GM19455 (cell line): ENCODE data around the gene SRP68.

ENCODE experiments used
- ATAC-seq: cut with Tn5 transposase; IDR thresholded peaks from one replicate; pipeline ENCODE4 v1.9.1; 2021; ENCODE audit not compliant: unreplicated experiment

Gene SRP68

GRCh38 chr17:76018801-76019200, 53.5 kb downstream of the SRP68 start:
- no peak for ATAC-seq

GRCh38 chr17:76018340-76018680, 54.0 kb downstream of the SRP68 start:
- no peak for ATAC-seq

GRCh38 chr17:76017481-76018339, 54.6 kb downstream of the SRP68 start:
- ATAC-seq = no peak

- no peak for ATAC-seq
These were observed 57.4 kb downstream of the SRP68 start for GRCh38 chr17:76014925-76015261.

GRCh38 chr17:76014100-76014924, 58.0 kb downstream of the SRP68 start:
- ATAC-seq = no peak

- ATAC-seq = no peak
These were observed 58.9 kb downstream of the SRP68 start for GRCh38 chr17:76013377-76013932.

- ATAC-seq = no peak
These were observed 60.4 kb downstream of the SRP68 start for GRCh38 chr17:76011951-76012350.

- no peak for ATAC-seq
These were observed 62.2 kb downstream of the SRP68 start for GRCh38 chr17:76009969-76010661.

GRCh38 chr17:76009447-76009846, 62.9 kb downstream of the SRP68 start:
- ATAC-seq = no peak

- no peak for ATAC-seq
These were observed 63.5 kb downstream of the SRP68 start for GRCh38 chr17:76008630-76009425.

GRCh38 chr17:76008208-76008607, 64.1 kb downstream of the SRP68 start:
- ATAC-seq = no peak

GRCh38 chr17:76007850-76008165, 64.5 kb downstream of the SRP68 start:
- no peak for ATAC-seq

- no peak for ATAC-seq
These were observed 65.0 kb downstream of the SRP68 start for GRCh38 chr17:76007131-76007849.

- no peak for ATAC-seq
These were observed 66.8 kb downstream of the SRP68 start for GRCh38 chr17:76005263-76006149.

- ATAC-seq = no peak
These were observed 67.5 kb downstream of the SRP68 start for GRCh38 chr17:76004750-76005262.

- no peak for ATAC-seq
These were observed 68.4 kb downstream of the SRP68 start for GRCh38 chr17:76003915-76004314.

- ATAC-seq = no peak
These were observed 70.2 kb downstream of the SRP68 start for GRCh38 chr17:76002100-76002499.

- no peak for ATAC-seq
These were observed 71.4 kb downstream of the SRP68 start, which contains the start of gene CDK3 for GRCh38 chr17:76000755-76001521. Gene CDK3 (plus strand): TSS chr17:76000855. CDS start chr17:76001426, 571 bp downstream.
